ENCODE measurements around the gene ADAMTSL3. TPM values are rescaled to one million over a fixed set of nuclear protein-coding genes. Genes with fewer than 3 reads are reported as not detected.
"Not testable (repeated sequence)": the region's sequence is repeated elsewhere in the genome, so short reads cannot be mapped to it uniquely, and the experiment has no call there.

ADAMTSL3 gene
- total and polyA plus RNA-seq, 2 experiments from 2014 or later = 0.61 to 0.87 TPM

- Mint-ChIP-seq H3K27me3 (ENCODE audit: insufficient read depth, low read depth, poor library complexity) (peaks cover 5% of the 10 kb centered on the region), H3K27ac (no peak overlapping the region), H3K36me3 (ENCODE audit: low read depth) (peaks cover 4% of the 10 kb centered on the region; the same call in 1 of the 3 replicates), H3K4me1 (peaks cover 7% of the 10 kb centered on the region; the same call in 2 of the 3 replicates), H3K4me3 (no peak overlapping the region), H3K9me3 (peaks cover 30% of the 10 kb centered on the region)
- ATAC-seq = no peak
- Histone ChIP-seq H3K27ac (ENCODE audit: low read depth) (no peak overlapping the region), H3F3A (replicated peaks; ENCODE audit: low read depth) (no peaks in the 10 kb centered on the region), H3K27me3 (ENCODE audit: insufficient read depth) (no peaks in the 10 kb centered on the region), H3K4me1 (ENCODE audit: insufficient read depth) (peaks cover 6% of the 10 kb centered on the region; the same call in 1 of the 2 replicates), H3K36me3 (ENCODE audit: insufficient read depth) (no peaks in the 10 kb centered on the region), H3K4me3 (no peak overlapping the region), H3K9me2 (ENCODE audit: insufficient read depth) (no peaks in the 10 kb centered on the region), H3K4me2 (no peak overlapping the region), H2AFZ (no peak overlapping the region), H4K20me1 (replicated peaks; ENCODE audit: insufficient read depth) (no peaks in the 10 kb centered on the region), H3K79me2 (replicated peaks; ENCODE audit: insufficient read depth) (no peaks in the 10 kb centered on the region)
- no peak for DNase-seq (ENCODE audit: low spot score)
- TF ChIP-seq CREB1 (CRISPR knock-in tag; IDR thresholded peaks at IDR 0.05; ENCODE audit: low read depth) = no peak
- TF ChIP-seq ZNF114 (CRISPR knock-in tag; IDR thresholded peaks at IDR 0.05) = no peak
- no peak for TF ChIP-seq REST (IDR thresholded peaks at IDR 0.05; ENCODE audit: unreplicated experiment)
Observed at GRCh38 chr15:83961311-83961710, 307.4 kb downstream of the ADAMTSL3 start.

GRCh38 chr15:83964967-83965366 lies 311.0 kb downstream of the ADAMTSL3 start:
- not testable (repeated sequence) for DNase-seq (ENCODE audit: low spot score); ATAC-seq; H4K20me1 ChIP-seq (replicated peaks; ENCODE audit: insufficient read depth); H3K79me2 ChIP-seq (replicated peaks; ENCODE audit: insufficient read depth); H3K27me3 Mint-ChIP-seq (ENCODE audit: insufficient read depth, low read depth, poor library complexity); H3K27ac ChIP-seq (ENCODE audit: low read depth); H2AFZ ChIP-seq; H3K9me2 ChIP-seq (ENCODE audit: insufficient read depth); H3K36me3 ChIP-seq (ENCODE audit: insufficient read depth); H3K4me3 Mint-ChIP-seq; H3K4me2 ChIP-seq; H3K4me1 ChIP-seq (ENCODE audit: insufficient read depth); H3K4me3 ChIP-seq; H3K36me3 Mint-ChIP-seq (ENCODE audit: low read depth); H3F3A ChIP-seq (replicated peaks; ENCODE audit: low read depth); H3K27ac Mint-ChIP-seq; H3K27me3 ChIP-seq (ENCODE audit: insufficient read depth); H3K4me1 Mint-ChIP-seq
- peaks cover 51% of the 10 kb centered on the region for H3K9me3 Mint-ChIP-seq

GRCh38 chr15:83970295-83970890 lies 316.5 kb downstream of the ADAMTSL3 start:
- H3K27me3 Mint-ChIP-seq (ENCODE audit: insufficient read depth, low read depth, poor library complexity) = peaks cover 3% of the 10 kb centered on the region
- Histone ChIP-seq H3K79me2 (replicated peaks; ENCODE audit: insufficient read depth) (no peaks in the 10 kb centered on the region), H4K20me1 (replicated peaks; ENCODE audit: insufficient read depth) (no peaks in the 10 kb centered on the region), H3K4me2 (no peak overlapping the region), H3K27ac (ENCODE audit: low read depth) (no peak overlapping the region), H3K4me3 (no peak overlapping the region), H3K36me3 (ENCODE audit: insufficient read depth) (no peaks in the 10 kb centered on the region), H2AFZ (no peak overlapping the region), H3K9me2 (ENCODE audit: insufficient read depth) (no peaks in the 10 kb centered on the region), H3K4me1 (ENCODE audit: insufficient read depth) (no peaks in the 10 kb centered on the region), H3F3A (replicated peaks; ENCODE audit: low read depth) (no peaks in the 10 kb centered on the region), H3K27me3 (ENCODE audit: insufficient read depth) (no peaks in the 10 kb centered on the region)
- peaks cover 36% of the 10 kb centered on the region for H3K9me3 Mint-ChIP-seq
- DNase-seq (ENCODE audit: low spot score) (no peak), ATAC-seq (no peak)
- H3K4me1 Mint-ChIP-seq = no peaks in the 10 kb centered on the region
- no peak overlapping the region for H3K4me3 Mint-ChIP-seq
- peaks cover 2% of the 10 kb centered on the region; the same call in 2 of the 3 replicates for H3K36me3 Mint-ChIP-seq (ENCODE audit: low read depth)
- no peak overlapping the region for H3K27ac Mint-ChIP-seq
- TF ChIP-seq CTCF (conservative IDR thresholded peaks at IDR 0.05; ENCODE audit: low read depth in 2 of 2) (no peak), ZNF114 (CRISPR knock-in tag; IDR thresholded peaks at IDR 0.05) (no peak), EZH2 (IDR thresholded peaks at IDR 0.05; ENCODE audit: low read depth, unreplicated experiment) (no peak), CREB1 (CRISPR knock-in tag; IDR thresholded peaks at IDR 0.05; ENCODE audit: low read depth) (no peak)
